ENCODE results near the gene ABTB1. TPM values are rescaled to one million over a fixed set of nuclear protein-coding genes. Genes with fewer than 3 reads are reported as not detected.
"Not testable (repeated sequence)": the region's sequence is repeated elsewhere in the genome, so short reads cannot be mapped to it uniquely, and the experiment has no call there.

Gene ABTB1
- polyA plus RNA-seq, 1 donor from 2014 or later, result 2.0 TPM

- Histone ChIP-seq H3K79me2 (replicated peaks; ENCODE audit: insufficient read depth, low read length) (no peaks in the 10 kb centered on the region), H3F3A (ENCODE audit: insufficient read depth, low read length, poor library complexity, severe bottlenecking) (no peaks in the 10 kb centered on the region), H2AFZ (ENCODE audit: low read depth, low read length) (no peak overlapping the region), H3K4me2 (ENCODE audit: low read length) (no peak overlapping the region), H3K27me3 (ENCODE audit: insufficient read depth, low read depth, low read length) (no peaks in the 10 kb centered on the region), H3K9ac (ENCODE audit: low read length) (no peak overlapping the region), H3K36me3 (ENCODE audit: insufficient read depth, low read length) (no peaks in the 10 kb centered on the region), H3K4me3 (ENCODE audit: low read length) (no peak overlapping the region), H4K20me1 (ENCODE audit: insufficient read depth) (no peaks in the 10 kb centered on the region), H3K9me3 (ENCODE audit: low read length) (no peaks in the 10 kb centered on the region), H3K9me2 (ENCODE audit: insufficient read depth, low read length) (no peaks in the 10 kb centered on the region), H3K27ac (ENCODE audit: low read length) (no peak overlapping the region)
- TF ChIP-seq POLR2AphosphoS5 (IDR thresholded peaks at IDR 0.05) (no peak), EZH2 (IDR thresholded peaks at IDR 0.05; ENCODE audit: borderline replicate concordance, insufficient read depth, low read length, poor library complexity, severe bottlenecking) (no peak), TAF1 (IDR thresholded peaks at IDR 0.05; ENCODE audit: low read depth) (no peak), REST (IDR thresholded peaks at IDR 0.05; ENCODE audit: borderline replicate concordance) (no peak), CTCF (IDR thresholded peaks at IDR 0.05; ENCODE audit: poor library complexity, severe bottlenecking) (no peak), RAD21 (conservative IDR thresholded peaks at IDR 0.05) (no peak), MXI1 (conservative IDR thresholded peaks at IDR 0.05; ENCODE audit: poor library complexity, severe bottlenecking) (no peak), SMC3 (conservative IDR thresholded peaks at IDR 0.05; ENCODE audit: poor library complexity) (no peak), EP300 (conservative IDR thresholded peaks at IDR 0.05; ENCODE audit: poor library complexity, severe bottlenecking) (no peak)
Observed at GRCh38 chr3:127680146-127680661, 7.5 kb downstream of the ABTB1 start.

- no peak overlapping the region for H3K4me3 ChIP-seq (ENCODE audit: low read length)
- TF ChIP-seq EZH2 (IDR thresholded peaks at IDR 0.05; ENCODE audit: borderline replicate concordance, insufficient read depth, low read length, poor library complexity, severe bottlenecking) (no peak), RAD21 (conservative IDR thresholded peaks at IDR 0.05) (no peak), POLR2AphosphoS5 (IDR thresholded peaks at IDR 0.05) (no peak), SMC3 (conservative IDR thresholded peaks at IDR 0.05; ENCODE audit: poor library complexity) (no peak), REST (IDR thresholded peaks at IDR 0.05; ENCODE audit: borderline replicate concordance) (no peak), TAF1 (IDR thresholded peaks at IDR 0.05; ENCODE audit: low read depth) (no peak), EP300 (conservative IDR thresholded peaks at IDR 0.05; ENCODE audit: poor library complexity, severe bottlenecking) (no peak), MXI1 (conservative IDR thresholded peaks at IDR 0.05; ENCODE audit: poor library complexity, severe bottlenecking) (no peak), CTCF (IDR thresholded peaks at IDR 0.05; ENCODE audit: poor library complexity, severe bottlenecking) (no peak)
- H2AFZ ChIP-seq (ENCODE audit: low read depth, low read length), result no peak overlapping the region
- no peak overlapping the region for H3K9ac ChIP-seq (ENCODE audit: low read length)
- H4K20me1 ChIP-seq (ENCODE audit: insufficient read depth), result no peaks in the 10 kb centered on the region
- no peaks in the 10 kb centered on the region for H3K36me3 ChIP-seq (ENCODE audit: insufficient read depth, low read length)
- no peak overlapping the region for H3K4me2 ChIP-seq (ENCODE audit: low read length)
- H3K79me2 ChIP-seq (replicated peaks; ENCODE audit: insufficient read depth, low read length), result no peaks in the 10 kb centered on the region
- no peaks in the 10 kb centered on the region for H3K27me3 ChIP-seq (ENCODE audit: insufficient read depth, low read depth, low read length)
- H3K9me3 ChIP-seq (ENCODE audit: low read length), result no peaks in the 10 kb centered on the region
- no peaks in the 10 kb centered on the region for H3K9me2 ChIP-seq (ENCODE audit: insufficient read depth, low read length)
- no peaks in the 10 kb centered on the region for H3F3A ChIP-seq (ENCODE audit: insufficient read depth, low read length, poor library complexity, severe bottlenecking)
- no peak overlapping the region for H3K27ac ChIP-seq (ENCODE audit: low read length)
Observed at GRCh38 chr3:127680798-127681221, 8.1 kb downstream of the ABTB1 start.

GRCh38 chr3:127682175-127682554, 9.4 kb downstream of the ABTB1 start:
- not testable (repeated sequence) for H3F3A ChIP-seq (ENCODE audit: insufficient read depth, low read length, poor library complexity, severe bottlenecking); H3K4me3 ChIP-seq (ENCODE audit: low read length); H4K20me1 ChIP-seq (ENCODE audit: insufficient read depth); H3K27me3 ChIP-seq (ENCODE audit: insufficient read depth, low read depth, low read length); H3K9ac ChIP-seq (ENCODE audit: low read length); H3K9me2 ChIP-seq (ENCODE audit: insufficient read depth, low read length); H3K36me3 ChIP-seq (ENCODE audit: insufficient read depth, low read length); H3K4me2 ChIP-seq (ENCODE audit: low read length); H3K27ac ChIP-seq (ENCODE audit: low read length); H3K79me2 ChIP-seq (replicated peaks; ENCODE audit: insufficient read depth, low read length); H3K9me3 ChIP-seq (ENCODE audit: low read length); H2AFZ ChIP-seq (ENCODE audit: low read depth, low read length)
